ENCODE measurements around the gene SPTLC1.
"Not testable (repeated sequence)": the region's sequence is repeated elsewhere in the genome, so short reads cannot be mapped to it uniquely, and the experiment has no call there.

SPTLC1 gene

DNA sequence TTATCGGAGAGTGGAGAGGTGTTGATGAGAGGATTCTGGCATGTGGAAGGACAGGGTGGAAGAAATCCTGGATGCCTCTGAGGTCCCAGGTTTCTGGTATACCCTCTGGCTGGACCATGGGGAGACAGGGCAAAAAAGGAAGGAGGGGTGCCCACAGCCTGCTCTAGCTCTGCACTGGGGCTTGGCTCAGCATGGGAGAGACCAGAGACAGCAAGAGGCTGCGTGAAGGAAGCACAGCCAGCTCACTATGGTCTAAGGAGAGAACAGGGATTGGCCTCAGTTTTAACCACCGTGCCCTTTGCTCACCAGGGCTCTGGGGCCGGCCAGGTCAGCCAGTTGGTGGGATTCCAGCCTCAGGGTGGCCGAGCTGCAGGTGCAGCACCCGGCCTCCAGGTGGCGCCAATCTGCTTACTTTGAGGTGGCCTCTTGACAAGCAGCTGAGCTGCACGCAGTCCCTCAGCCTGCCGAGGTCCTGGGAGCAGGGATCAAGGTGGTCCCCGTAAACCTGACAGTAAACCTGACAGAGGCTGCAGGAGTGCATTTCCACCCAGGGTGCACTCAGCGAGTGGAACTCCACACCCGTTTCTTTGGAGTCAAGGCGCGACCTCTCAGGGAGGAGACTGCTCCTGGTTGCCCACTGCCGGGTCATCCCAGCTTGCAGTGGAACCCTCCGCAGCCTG, 25.0 kb upstream of the SPTLC1 start:
- peak; percentile 80 for DNase-seq

DNA sequence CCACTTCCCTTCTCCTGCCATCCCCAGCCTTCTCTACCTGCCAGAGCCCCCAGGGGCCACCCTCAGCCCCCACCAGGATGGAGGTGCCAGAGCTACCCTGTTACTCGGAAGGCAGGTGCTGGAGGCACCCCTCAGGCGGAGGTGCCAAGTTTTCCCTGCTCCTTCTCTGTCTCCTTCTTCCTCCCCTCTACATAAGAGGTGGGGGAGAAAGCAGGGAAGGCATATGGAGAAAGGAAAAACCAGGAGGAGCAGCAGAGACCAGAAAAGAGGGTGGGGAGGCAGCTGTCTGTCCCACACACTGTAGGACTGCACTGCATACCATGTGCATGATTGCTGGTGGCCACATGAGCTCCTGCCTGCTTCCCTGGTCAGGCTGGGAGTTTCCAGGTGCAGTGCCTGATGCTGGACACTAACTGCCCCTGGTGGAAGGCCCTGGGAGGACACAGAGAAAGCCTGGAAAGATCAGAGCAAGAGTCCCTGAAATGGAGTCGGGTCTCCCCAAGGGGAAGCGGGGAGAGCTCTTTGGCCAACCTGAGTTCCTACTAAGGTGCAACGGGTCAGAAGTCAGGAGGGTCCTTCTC, 23.8 kb upstream of the SPTLC1 start:
- not testable (repeated sequence) for DNase-seq

DNA sequence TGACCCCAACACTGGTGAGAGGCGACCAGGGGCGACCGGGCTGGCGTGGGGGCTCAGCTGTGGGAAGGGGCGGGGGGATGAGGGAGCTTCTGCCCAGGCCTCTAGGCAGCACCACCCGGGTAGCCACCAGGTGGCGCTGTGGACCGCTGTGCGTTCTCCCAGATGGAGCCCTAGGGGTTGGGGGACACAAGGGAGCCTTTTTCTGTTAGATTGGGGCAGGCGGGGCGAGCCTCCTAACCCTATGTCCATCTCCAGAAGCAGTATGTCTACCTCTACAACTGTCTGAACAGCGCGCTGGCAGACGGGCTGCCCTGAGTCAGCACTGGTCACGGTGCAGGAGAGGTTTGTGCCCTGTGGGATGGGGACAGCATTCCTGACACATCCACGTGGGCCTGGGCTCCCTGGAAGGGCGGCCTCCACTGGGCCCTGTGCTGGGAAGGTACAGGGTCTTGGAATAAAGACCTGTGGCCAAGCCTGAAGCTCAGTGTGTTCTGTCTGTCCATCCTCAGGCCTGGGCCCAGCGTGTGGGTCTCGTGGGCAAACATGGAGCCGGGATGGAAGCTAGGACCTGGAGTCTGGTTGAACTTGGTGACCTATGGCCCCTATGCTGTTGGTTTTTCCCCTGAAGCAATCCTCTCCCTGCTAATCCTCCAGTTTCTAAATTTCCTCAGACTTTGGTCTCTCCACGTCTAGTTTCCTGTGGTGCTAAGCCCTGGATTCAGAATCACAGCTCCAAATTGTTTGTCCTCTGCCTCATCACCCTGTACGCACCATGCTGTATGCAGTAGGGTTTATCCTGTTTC, 23.1 kb upstream of the SPTLC1 start:
- peak; percentile 86 for DNase-seq

DNA sequence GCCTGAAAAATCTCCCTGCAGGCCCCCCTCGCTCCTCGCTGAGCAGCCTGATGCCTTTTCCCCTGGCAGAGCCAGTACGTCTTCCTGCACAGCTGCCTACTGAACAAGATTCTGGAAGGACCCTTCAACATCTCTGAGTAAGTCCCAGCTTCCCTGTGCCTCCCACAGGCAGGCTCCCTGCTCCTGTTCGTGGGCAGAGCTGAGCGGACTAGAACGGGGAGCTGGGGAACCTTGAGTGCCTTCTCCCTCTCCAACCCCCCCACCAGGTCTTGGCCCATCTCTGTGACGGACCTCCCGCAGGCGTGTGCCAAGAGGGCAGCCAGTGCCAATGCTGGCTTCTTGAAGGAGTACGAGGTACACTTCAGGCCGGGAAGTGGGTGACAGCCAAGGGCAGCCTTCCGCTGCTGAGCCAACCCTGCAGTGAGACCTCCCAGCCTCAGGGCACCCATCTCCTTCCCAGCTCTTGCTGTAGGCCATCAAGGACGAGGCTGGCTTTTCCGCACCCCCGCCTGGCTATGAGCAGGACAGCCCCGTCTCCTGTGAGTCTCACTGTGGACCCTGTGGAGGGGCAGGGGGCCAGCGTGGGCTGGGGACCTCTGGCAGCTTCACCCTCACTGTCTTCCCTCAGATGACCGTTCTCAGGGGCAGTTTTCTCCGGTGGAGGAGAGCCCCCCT, 21.1 kb upstream of the SPTLC1 start:
- no peak for DNase-seq

DNA sequence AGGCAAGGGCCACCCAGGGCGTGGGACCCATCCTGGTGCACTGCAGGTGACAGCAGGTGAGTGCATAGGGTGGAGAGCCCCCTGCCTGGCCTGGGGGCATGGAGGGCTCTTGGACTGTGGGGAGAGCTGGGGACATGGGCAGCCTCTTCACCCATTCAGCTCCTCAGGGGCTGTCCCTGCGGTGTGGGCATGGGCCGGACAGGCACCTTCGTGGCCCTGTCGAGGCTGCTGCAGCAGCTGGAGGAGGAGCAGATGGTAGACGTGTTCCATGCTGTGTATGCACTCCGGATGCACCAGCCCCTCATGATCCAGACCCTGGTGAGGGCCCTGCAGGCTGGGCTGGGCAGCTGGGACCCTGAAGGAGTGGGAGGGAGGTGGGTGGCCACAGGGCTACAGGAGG, 20.4 kb upstream of the SPTLC1 start:
- DNase-seq = no peak

DNA sequence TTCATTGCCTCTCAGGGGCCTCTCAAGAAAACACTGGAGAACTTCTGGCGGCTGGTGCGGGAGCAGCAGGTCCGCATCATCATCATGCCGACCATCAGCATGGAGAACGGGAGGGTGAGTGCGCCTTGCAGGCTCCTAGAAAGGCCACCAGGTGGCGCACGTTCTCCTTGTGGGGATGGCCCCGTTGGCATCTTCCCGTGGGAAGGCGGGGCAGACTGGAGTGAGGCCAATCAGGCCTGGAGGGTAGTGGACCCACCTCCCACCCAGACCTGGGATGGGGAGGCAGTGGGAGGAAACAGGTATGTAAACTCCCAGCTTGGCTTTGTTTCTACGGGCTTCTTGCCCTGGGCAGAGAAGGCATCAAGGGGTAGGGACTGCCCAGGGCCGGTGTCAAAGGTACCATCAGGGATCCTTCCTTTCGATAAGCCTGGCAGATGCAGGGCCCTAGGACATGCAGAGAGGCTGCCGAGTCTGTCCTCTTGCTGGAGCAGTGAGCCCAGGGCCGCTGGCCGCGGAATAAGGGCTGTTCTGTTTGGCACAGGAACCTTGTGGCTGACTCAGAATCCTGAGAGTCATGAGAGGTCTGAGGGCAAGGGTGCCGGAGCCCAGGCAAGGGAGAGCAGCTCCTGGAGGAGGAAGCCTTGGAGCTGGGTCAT, 18.9 kb upstream of the SPTLC1 start:
- peak; percentile 87 for DNase-seq

DNA sequence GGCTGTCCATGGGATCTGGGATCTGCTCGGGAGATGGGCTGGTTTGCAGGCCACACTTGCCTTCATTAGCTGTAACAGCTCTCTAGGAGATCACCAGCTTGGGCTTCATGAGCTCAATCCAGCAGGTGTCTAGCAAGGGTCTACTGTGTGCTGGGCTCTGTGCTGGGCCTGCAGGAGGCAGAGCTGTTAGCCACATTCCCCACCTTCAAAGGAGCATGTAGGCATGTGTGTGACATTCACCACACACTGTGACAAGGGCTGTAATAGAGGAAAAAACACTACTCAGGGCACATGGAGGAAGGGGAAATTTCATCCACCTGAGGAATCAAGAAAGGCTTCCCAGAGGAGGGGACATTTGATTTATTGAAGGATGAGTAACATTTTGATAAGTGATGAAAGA, 17.7 kb upstream of the SPTLC1 start:
- not testable (repeated sequence) for DNase-seq

DNA sequence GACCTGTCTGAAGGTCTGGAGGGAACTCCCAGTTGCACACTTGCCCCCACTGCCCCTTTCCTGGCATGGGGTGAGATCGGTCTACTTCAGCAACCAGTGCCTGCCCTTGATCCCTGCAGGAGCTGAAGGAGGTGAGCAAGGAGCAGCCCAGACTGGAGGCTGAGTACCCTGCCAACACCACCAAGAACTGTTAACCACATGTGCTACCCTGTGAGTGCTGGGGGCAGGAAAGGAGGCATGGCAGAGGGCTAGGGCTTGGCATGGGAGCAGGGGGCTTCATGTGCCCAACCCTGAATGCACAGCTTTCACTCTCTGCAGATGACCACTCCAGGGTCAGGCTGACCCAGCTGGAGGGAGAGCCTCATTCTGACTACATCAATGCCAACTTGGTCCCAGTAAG, 17.3 kb upstream of the SPTLC1 start:
- no peak for DNase-seq

DNA sequence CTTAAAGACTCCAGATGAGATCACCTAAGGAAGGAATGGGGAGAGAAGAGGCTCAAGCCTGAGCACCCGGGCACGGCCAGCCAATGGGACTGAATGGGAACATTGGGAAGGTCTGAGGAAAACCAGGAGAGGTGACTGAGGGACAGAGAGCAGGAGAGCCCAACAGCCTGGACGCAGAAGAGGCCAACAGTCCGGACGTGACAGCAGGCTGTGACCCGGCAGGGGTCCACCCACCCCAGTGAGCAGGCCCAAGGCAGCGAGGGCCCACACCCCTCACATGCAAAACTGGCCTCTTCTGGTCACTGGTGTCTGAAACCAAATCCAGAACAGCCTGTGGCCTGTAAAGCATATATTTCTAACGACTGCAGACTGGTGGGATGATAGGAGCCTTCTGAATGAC, 7.6 kb upstream of the SPTLC1 start:
- DNase-seq = no peak

DNA sequence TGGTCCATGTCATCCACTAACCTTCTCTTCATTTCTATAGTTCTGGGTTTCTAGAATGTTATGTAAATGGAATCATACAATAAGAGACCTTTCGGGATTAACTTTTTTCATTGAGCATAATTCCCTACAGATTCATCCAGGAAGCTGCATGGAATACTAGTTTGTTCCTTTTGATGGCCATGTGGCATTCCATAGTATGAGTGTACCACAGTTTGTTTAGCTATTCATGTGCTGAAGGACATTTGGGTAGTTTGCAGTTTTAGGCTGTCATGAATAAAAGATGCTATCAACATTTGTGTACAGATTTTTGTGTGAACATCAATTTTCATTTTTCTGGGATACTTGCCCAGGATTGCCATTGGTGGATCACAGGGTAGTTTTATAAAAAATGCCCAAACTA, 6.8 kb upstream of the SPTLC1 start:
- DNase-seq = no peak

DNA sequence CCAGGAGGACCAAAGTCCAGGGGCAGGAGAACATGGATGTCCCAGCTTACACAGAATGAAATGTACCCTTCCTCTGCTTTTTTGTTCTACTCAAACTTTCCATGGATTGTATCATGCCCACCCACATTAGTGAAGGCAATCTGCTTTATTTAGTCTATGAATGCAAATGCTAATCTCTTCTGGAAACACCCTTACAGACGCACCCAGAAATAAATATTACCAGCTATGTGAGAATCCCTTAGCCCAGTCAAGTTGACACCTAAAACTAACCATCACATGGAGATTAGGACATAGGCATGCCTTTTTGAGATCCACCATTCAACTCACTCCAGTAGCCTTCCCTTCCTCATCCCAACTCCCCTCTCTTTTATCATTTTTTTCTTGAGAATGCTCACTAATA, 6.1 kb upstream of the SPTLC1 start:
- DNase-seq = no peak

DNA sequence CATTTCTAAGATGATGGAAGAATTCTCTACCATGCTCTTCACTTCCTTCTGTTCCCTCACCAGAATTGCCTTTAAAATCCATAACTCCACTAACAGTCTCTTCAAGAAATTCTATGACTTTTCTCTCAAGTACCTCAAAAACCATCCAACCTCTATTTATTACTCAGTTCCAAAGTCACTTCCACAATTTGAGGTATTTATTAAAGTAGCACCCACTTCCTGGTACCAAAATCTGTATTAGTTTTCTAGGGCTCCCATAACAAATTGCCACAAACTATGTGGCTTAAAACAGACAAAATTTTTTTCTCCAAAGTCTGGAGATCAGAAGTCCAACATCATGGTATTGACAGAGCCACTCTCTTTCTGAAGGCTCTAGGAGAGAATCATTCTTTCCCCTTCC, 4.9 kb upstream of the SPTLC1 start:
- DNase-seq = no peak

DNA sequence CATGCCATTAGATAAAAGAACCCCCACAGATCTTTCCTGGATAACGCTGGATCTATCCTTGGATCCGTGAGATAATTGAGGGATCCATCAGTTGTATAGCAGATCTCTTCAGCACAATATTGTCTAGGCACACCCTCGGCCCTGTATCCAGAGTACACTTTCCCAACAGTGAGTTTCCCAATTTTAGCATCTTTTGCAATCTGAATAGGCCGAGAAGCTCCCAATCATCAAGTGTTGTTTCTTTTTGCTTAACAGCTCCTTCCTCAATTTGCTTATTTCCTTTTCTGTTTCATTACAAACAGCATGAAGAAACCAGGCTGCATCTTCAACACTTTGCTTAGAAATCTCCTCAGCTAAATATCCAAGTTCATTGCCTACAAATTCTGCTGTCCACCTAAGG, 4.4 kb upstream of the SPTLC1 start:
- no peak for DNase-seq

DNA sequence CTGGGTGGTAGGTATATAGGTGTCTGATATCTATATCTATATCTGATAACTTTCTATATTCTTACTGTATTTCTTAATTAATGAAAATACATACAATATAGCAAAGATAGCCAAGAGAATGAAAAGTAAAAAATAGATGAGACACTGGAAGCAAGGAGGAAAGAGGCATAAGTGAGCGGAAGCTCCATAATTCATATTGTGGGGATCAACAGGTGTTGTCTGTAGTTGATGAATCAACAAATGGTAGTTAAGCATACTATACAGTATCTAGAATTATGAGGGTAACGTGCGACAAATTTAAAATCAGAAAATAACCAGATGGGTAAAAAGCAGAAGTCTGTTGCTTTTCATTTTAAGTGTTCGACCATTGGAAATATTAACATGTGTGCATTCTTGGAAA, 7.1 kb downstream of the SPTLC1 start:
- DNase-seq = no peak

DNA sequence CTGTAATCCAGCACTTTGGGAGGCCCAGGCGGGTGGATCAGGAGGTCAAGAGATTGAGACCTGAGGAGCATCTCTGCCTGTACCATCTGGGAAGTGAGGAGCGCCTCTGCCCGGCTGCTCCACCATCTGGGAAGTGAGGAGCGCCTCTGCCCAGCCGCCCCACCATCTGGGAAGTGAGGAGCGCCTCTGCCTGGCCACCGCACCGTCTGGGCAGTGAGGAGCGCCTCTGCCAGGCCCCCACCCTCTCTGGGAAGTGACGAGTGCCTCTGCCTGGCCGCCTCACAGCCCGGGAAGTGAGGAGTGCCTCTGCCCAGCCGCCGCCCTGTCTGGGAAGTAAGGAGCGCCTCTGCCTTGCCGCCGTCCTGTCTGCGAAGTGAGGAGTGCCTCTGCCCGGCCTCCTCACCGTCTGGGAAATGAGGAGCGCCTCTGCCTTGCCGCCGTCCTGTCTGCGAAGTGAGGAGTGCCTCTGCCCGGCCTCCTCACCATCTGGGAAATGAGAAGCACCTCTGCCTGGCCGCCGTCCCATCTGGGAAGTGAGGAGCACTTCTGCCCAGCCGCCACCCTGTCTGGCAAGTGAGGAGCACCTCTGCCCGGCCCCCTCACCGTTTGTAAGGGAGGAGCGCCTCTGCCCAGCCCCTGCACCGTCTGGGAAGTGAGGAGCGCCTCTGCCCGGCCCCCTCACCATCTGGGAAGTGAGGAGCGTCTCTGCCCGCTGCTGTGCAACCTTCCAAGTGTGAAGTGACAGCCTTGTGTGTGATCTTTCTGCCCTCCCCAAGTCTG, 9.6 kb downstream of the SPTLC1 start:
- DNase-seq = not testable (repeated sequence)

DNA sequence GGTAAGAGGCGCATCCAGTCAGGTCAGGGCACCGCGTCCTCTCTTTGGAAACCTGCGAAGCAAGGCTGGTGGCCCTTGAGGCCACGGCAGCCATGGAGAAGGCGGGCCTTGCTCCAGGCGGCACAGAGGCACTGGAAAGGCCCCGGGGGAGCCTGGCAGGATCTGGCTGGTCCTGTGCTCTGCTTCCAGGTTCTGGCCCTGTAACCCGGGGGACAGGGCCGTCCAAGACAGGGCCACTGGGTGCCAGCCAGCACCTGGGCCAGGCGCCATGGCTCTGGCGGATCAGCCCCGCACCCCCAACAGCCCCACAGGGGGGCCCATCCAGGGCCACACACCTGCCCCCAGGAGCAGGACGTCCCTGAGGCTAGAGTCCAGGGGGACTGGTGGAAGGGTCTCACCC, 11.6 kb downstream of the SPTLC1 start:
- not testable (repeated sequence) for DNase-seq

DNA sequence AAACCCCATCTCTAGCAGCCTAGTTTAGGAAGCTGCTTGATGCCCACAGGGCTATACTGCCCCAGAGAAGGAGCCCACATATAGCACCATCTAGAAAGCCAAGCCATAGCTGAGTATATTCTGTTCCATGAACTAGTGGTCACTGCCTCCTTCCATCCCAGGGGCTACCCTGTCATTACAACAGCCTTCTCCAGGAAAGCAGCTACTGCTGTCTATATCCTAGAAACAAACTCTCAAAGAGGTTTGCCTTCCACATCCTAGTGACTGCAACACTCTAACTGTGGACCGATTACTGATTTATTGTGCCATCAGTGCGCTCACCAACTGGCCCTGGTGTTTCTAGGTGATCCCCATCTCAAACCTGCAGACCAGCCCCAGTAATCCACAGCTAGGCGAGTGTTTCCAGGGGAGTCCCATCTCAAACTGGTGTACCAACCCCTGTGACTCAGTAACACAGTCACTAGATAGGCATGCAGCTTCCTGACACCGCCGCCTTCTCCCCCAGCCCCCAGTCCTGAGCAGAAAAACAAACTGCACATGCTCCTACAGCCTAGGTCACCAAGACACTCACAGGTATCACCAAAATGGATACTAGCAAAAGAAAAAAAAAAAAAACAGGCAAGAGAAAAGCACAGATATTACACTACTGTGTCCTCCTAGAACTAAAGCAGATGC, 14.8 kb downstream of the SPTLC1 start:
- DNase-seq = no peak

DNA sequence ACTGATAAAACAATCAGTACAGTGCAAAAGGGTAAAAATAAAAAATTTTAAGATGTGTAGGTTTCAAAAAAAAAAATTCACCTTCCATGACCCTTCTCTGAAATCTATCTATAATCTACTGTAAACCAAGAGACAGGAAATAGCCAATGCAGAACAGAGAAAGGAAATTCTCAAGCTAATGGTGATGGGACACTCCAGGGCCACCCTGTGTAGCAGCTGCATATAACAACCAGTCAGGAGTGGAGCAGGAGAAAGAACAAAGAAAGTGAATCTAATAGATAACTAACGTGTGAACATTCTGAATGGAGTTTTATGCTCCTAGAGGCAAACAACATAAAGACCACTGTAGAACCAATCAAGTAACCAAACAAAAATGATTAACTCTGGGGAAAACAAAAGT, 16.6 kb downstream of the SPTLC1 start:
- DNase-seq = no peak

DNA sequence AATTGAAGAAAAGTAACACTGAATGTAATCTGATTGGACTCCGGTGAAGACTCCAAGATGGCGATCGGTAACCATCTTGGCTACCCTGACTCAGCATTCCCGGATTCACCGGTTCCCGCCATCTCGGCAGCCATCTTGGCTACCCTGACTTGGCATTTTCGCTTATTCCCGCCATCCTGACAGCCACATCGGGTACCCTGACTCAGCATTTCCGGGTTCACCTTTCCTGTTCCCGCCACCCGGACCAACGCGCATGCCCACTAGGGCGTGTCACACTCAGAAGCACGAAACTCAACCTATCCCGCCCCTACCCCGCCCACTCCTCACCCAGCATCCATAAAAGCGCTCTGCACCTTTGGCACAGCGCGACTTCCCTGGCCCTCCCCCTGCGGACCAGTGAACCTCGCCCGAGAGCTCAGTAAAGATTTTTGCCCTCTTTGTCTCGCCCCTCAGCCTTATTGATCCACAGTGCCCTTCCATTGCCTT, 17.2 kb downstream of the SPTLC1 start:
- DNase-seq = peak; percentile 55

DNA sequence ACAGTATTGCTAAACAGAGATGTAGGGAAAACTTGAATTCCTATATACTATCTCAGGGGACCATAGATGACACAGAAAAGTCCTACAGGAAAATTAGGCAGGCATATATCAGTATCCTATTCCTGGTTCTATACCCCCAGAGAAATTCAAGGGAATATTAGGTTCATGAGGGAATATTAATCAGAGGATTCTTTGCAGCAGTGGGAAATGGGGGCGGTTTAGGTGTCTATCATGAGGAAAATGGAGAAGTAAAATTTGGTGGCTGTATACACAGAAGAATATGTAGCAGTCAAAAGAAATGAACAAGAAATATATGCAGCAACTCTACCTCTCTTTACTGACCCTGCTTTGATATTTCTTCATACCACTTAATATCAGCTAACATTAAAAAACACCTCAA, 20.0 kb downstream of the SPTLC1 start:
- no peak for DNase-seq

DNA sequence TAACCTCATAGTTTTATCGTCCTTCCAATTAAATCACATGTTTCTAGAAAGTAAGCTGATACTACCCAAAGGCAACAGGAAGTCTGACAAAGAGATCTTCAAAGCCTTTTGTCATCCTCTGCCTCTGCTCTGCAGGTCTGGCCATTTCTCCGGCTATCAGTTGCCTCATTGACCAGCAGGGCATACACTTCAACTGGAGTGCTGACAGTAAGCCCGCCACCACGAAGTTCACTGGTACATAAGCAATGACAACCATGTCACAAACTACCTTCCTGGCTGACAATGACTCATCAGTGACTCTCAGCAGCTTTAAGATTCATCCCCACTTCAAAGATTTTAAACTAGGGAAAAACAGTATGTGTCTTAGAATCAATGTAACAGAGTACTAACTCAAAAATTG, 20.6 kb downstream of the SPTLC1 start:
- peak; percentile 60 for DNase-seq

DNA sequence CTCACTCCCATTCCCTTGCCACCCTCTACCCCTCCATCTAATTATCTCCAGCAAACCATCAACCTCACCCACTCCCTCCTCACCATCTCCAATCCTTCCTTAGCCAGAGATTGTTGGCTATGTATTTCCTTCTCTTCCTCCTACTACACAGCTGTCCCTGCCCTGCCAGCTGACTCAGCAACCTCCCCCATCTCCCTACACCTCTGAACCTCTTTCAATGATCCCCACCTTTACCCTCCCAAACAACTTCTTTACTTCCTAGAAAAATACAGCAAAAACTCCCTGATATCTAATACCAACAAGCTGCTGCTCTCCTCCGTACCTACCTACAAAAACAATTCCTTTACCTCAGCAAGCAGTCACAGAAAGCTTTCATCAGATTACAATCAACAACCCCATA, 37.3 kb downstream of the SPTLC1 start:
- DNase-seq = no peak
